Cardiac muscle cell (in vitro differentiated cells and primary cell): ENCODE results near the gene ATL1. TPM values are rescaled to one million over a fixed set of nuclear protein-coding genes. Genes with fewer than 3 reads are reported as not detected.
A peak's percentile ranks its signal among the peaks of the same experiment; 100 is the strongest.

Source experiments
- DNase-seq, 2 donors: peaks; one replicate each; pipeline versions ENCODE4 v3.0.0 to v3.0.0-alpha.2; 2010 to 2017; ENCODE audit warnings: low read depth in 1 of 2, low spot score in 1 of 2
- H3K27ac ChIP-seq: fragments of 200-600 bp; sonication (generic); 2 replicates; pipeline ENCODE4 v1.5.1; 2016
- H3K27me3 ChIP-seq: fragments of 200-600 bp; sonication (generic); 2 replicates; pipeline ENCODE4 v1.6.0; 2016; ENCODE audit warnings: control low read depth
- H3K36me3 ChIP-seq: fragments of 200-600 bp; sonication (generic); 2 replicates; pipeline ENCODE4 v1.5.1; 2016; ENCODE audit warnings: control low read depth
- H3K4me1 ChIP-seq: fragments of 200-600 bp; sonication (generic); 2 replicates; pipeline ENCODE4 v1.8.1; 2017; ENCODE audit warnings: low read depth, mild to moderate bottlenecking, mixed run types
- H3K4me3 ChIP-seq: fragments of 200-600 bp; sonication (generic); 2 replicates; pipeline ENCODE4 v1.5.1; 2016; ENCODE audit warnings: mild to moderate bottlenecking
- H3K9me3 ChIP-seq: fragments of 200-600 bp; sonication (generic); 2 replicates; pipeline ENCODE4 v1.5.1; 2017; ENCODE audit warnings: low read depth, mild to moderate bottlenecking, control low read depth
- polyA plus RNA-seq: library from polyadenylated mRNA; unstranded; fragments of >200 nt; fragmentation: Nextera tagmentation; extraction: Ambion mirVana; gene quantifications from 2 replicates; pipeline ENCODE4 v1.2.1, GENCODE V29; 2016
- total RNA-seq: library from RNA; depleted of rRNA; stranded (reverse); fragments of >200 nt; gene quantifications from 2 replicates; pipeline ENCODE4 v1.2.3, GENCODE V29; 2016
- TF ChIP-seq, protein P1 (sequence below): IDR thresholded peaks from 2 replicates; pipeline ENCODE4 v1.5.1; 2012; ENCODE audit warnings: low read depth, mild to moderate bottlenecking, low read length

The ATL1 gene
- 0.39 and 1.5 TPM in 2 replicates for total RNA-seq
- polyA plus RNA-seq: 1.0 and 3.3 TPM in 2 replicates

- Histone ChIP-seq H3K36me3 (no peaks in the 10 kb centered on the region), H3K27ac (no peak within 1 kb of the TSS), H3K9me3 (no peaks in the 10 kb centered on the region), H3K27me3 (peaks cover 83% of the 10 kb centered on the region), H3K4me3 (peak within 1 kb of the TSS; percentile 50), H3K4me1 (no peaks in the 10 kb centered on the region)
- peak; percentile 75 to 85 for DNase-seq
- TF ChIP-seq, protein P1, sequence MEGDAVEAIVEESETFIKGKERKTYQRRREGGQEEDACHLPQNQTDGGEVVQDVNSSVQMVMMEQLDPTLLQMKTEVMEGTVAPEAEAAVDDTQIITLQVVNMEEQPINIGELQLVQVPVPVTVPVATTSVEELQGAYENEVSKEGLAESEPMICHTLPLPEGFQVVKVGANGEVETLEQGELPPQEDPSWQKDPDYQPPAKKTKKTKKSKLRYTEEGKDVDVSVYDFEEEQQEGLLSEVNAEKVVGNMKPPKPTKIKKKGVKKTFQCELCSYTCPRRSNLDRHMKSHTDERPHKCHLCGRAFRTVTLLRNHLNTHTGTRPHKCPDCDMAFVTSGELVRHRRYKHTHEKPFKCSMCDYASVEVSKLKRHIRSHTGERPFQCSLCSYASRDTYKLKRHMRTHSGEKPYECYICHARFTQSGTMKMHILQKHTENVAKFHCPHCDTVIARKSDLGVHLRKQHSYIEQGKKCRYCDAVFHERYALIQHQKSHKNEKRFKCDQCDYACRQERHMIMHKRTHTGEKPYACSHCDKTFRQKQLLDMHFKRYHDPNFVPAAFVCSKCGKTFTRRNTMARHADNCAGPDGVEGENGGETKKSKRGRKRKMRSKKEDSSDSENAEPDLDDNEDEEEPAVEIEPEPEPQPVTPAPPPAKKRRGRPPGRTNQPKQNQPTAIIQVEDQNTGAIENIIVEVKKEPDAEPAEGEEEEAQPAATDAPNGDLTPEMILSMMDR: no peak
These were observed at the start of gene ATL1 for GRCh38 chr14:50559990-50560930. ATL1 (plus strand) TSS chr14:50560145; CDS start chr14:50560266, 121 bp downstream.

GRCh38 chr14:50510157-50510556 lies 49.8 kb upstream of the ATL1 start:
- Histone ChIP-seq H3K9me3 (no peaks in the 10 kb centered on the region), H3K4me3 (no peak overlapping the region), H3K27ac (no peak overlapping the region), H3K36me3 (no peaks in the 10 kb centered on the region), H3K4me1 (no peaks in the 10 kb centered on the region), H3K27me3 (no peaks in the 10 kb centered on the region)
- TF ChIP-seq, protein P1: no peak
- no peak for DNase-seq

DNA sequence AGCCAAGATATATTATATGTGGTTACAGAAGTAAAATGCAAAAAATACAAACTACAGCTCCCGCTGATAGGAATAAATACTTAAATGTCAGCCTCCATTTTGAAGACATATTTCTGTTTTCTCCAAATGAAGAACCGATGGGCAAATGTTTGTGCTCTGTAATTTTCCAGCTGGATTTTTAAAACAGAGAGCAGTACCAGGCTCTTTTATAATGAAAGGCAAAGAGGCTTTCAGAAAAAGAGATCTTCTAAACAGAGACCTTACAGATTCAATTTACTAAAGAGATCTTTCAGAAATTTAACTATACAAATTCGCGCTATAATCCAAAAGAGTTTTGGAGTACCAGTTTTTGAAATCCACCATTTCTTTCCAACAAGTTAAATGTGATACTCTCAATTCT lies 47.5 kb upstream of the ATL1 start:
- Histone ChIP-seq H3K4me3 (no peak overlapping the region), H3K27me3 (no peaks in the 10 kb centered on the region), H3K4me1 (no peaks in the 10 kb centered on the region), H3K36me3 (no peaks in the 10 kb centered on the region), H3K27ac (no peak overlapping the region), H3K9me3 (no peaks in the 10 kb centered on the region)
- TF ChIP-seq, protein P1: no peak
- DNase-seq: no peak

DNA sequence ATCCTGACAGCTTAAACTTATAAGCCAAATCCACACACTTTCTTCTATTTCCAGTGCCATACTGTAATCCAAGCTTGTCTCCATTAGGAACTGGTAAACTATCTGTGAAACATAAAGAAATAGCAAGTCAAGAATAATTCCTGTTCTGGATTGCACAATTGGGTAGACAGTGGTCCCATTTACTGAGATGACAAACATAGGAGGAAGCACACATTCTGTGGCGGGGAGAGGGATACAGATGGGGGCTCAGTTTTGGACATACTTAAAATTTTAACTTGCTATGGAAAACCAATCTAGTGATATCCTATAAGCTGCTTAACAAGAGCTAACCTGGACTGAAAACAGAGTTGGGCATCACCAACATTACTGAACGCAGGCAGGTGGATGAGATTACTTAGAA lies 43.9 kb upstream of the ATL1 start:
- H3K9me3 ChIP-seq: no peaks in the 10 kb centered on the region
- no peak overlapping the region for H3K27ac ChIP-seq
- no peaks in the 10 kb centered on the region for H3K36me3 ChIP-seq
- H3K4me3 ChIP-seq: no peak overlapping the region
- TF ChIP-seq, protein P1: no peak
- H3K4me1 ChIP-seq: no peaks in the 10 kb centered on the region
- no peaks in the 10 kb centered on the region for H3K27me3 ChIP-seq
- DNase-seq: no peak

DNA sequence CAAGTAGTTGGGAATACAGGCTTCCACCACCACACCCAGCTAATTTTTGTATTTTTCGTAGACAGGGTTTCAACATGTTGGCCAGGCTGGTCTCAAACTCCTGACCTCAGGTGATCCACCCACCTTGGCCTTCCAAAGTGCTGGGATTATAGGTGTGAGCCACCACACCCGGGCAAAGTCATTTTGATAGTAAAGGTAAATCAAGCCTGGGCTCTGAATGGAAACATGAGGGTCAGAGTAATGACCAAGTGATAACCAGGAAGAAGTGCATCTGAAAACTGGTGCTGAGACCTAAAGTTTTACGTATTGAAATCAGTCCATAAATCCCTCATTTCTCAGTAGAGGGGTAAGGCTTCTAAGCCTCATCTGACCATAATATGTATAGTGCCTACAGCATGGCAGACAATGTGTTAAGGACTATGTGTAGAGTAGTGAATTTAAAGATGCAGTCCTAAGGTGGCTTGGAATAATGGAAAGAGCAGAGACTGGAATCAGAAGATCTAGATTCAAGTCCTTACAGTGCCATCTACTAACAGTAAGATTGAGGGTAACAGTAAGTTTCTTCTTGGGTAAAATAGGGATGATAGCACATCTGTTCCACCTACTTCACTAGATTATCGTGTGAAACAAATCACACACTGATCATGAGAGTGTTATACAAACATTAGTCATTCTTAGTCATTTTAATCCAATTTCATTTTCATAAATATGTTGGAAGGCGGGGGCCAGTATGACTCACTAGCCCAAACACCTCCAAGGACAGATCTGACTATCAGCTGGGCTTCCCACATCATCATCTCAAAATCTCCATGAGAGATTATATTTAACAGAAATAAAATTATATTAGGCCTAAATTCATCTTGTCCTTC lies 38.8 kb upstream of the ATL1 start:
- no peaks in the 10 kb centered on the region for H3K36me3 ChIP-seq
- H3K4me3 ChIP-seq: no peak overlapping the region
- H3K4me1 ChIP-seq: no peaks in the 10 kb centered on the region
- TF ChIP-seq, protein P1: no peak
- H3K27ac ChIP-seq: no peak overlapping the region
- no peaks in the 10 kb centered on the region for H3K27me3 ChIP-seq
- H3K9me3 ChIP-seq: no peaks in the 10 kb centered on the region
- peak in 1 of 2 donors; percentile 38 for DNase-seq
